Astrocyte of the spinal cord (primary cell): ENCODE measurements around the gene SLC2A13.

Experiments
- DNase-seq: peaks from one replicate; pipeline ENCODE4 v3.0.0; 2011; ENCODE audit warnings: low read depth, low spot score
- H3K4me3 ChIP-seq: 2 replicates; pipeline ENCODE4 v1.5.1; 2011; ENCODE audit warnings: low read depth, mild to moderate bottlenecking, low read length, moderate library complexity
- in situ Hi-C: cut with HindIII; loops from 2 replicates; pipeline ENCODE4 v1.10.0; 2017; ENCODE audit warnings: low sequenced_read_pairs
- TF ChIP-seq, protein P1 (sequence below): IDR thresholded peaks from 2 replicates; pipeline ENCODE4 v1.5.1; 2012; ENCODE audit warnings: low read depth, mild to moderate bottlenecking, low read length, inconsistent platforms

SLC2A13 gene

DNA sequence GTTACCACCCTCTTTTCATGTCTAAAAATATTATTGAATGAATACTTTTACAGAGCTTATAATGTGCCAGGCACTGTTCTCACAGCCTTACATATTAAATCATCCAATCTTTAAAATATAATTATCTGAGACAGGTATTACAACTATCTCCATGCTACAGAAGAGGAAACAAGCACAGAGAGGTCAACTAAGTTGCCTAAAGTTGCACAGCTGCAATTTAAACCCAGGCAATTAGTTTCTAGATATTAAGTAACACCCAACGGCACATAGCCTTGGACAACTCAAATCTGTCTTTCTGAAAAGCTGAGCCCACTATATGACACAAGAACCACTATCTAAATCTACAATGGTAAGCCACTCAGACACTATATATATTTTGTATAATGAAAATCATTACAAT is 92.6 kb downstream of the SLC2A13 start:
- DNase-seq: no peak
- in situ Hi-C loops: no loop called here
- TF ChIP-seq, protein P1, sequence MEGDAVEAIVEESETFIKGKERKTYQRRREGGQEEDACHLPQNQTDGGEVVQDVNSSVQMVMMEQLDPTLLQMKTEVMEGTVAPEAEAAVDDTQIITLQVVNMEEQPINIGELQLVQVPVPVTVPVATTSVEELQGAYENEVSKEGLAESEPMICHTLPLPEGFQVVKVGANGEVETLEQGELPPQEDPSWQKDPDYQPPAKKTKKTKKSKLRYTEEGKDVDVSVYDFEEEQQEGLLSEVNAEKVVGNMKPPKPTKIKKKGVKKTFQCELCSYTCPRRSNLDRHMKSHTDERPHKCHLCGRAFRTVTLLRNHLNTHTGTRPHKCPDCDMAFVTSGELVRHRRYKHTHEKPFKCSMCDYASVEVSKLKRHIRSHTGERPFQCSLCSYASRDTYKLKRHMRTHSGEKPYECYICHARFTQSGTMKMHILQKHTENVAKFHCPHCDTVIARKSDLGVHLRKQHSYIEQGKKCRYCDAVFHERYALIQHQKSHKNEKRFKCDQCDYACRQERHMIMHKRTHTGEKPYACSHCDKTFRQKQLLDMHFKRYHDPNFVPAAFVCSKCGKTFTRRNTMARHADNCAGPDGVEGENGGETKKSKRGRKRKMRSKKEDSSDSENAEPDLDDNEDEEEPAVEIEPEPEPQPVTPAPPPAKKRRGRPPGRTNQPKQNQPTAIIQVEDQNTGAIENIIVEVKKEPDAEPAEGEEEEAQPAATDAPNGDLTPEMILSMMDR: no peak
- H3K4me3 ChIP-seq: no peak overlapping the region

DNA sequence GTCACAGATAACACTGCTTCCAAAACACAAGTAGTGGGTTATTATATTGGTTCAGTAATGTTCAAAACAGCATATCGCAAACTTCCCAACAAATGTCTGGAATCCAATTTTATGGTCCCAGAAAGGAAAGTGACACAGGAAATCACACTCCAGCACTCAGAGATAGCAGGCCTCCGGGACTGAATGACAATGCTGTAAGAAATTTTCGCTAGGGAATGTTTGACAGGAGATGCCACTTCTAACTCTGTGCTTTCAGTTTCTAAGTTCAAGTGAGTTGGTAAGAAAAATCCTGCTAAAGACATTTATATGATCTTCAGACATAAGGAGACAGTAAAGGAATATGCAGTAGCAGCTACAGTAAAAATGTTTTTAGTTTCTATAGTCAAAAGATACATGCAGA is 93.2 kb downstream of the SLC2A13 start:
- H3K4me3 ChIP-seq: no peak overlapping the region
- TF ChIP-seq, protein P1: no peak
- in situ Hi-C loops: no loop called here
- no peak for DNase-seq

DNA sequence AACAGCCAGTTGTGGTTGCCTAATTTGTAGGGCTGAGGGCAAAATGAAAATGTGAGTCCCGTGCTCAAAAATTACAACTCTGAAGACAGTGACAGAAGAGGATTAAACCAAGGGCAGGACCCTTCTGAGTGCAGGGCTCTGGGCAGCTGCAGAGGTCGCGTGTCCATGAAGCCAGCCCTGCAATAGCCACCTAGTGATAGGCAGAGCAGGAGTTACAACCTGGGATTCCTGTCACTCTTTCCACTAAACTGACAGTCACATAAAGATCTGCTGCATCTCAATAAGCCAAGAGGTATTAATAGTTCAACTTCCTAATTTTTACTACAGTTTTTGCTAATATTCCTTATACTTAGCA is 94.1 kb downstream of the SLC2A13 start:
- no peak overlapping the region for H3K4me3 ChIP-seq
- TF ChIP-seq, protein P1: no peak
- in situ Hi-C loops: no loop called here
- DNase-seq: no peak

DNA sequence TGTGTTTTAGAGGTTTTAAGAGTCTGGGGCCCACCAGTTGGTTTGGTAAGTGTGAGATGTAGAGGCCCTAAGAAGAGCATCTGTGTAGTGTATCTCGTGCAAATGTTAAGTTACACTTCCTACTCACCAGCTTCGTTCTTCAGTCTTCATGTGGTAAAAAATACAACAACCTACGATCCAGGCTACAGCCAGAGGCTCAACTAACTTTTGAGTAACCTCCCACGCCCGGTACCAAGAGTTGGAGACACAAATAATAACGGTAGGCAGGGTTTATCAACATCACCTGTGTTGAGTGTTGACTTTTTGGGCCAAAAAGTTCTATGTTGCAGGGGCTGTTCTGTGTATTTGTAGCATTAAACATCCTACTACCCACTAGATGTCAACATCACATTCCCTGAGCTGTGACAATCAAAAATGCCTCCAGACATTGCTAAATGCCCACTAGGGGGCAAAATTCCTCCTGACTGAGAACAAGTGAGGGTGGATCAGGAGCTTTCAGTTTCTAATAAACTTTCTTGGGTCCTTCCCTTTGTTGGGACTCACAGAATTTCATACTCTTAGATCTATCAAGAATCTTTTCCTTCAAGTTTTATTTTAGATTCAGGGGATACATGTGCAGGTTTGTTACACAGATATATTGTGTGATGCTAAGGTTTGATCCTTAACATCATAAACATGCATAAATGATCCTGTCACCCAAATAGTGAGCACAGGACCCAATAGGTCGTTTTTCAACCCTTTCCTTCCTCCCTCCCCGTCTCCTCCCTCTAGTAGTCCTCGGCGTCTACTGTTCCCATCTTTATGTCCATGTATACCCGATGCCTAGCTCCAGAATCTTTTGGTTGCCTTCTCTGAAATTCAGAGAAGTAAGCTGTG is 94.7 kb downstream of the SLC2A13 start:
- in situ Hi-C loops: no loop called here
- H3K4me3 ChIP-seq: no peak overlapping the region
- TF ChIP-seq, protein P1: peak; percentile 81
- DNase-seq: peak; percentile 65

DNA sequence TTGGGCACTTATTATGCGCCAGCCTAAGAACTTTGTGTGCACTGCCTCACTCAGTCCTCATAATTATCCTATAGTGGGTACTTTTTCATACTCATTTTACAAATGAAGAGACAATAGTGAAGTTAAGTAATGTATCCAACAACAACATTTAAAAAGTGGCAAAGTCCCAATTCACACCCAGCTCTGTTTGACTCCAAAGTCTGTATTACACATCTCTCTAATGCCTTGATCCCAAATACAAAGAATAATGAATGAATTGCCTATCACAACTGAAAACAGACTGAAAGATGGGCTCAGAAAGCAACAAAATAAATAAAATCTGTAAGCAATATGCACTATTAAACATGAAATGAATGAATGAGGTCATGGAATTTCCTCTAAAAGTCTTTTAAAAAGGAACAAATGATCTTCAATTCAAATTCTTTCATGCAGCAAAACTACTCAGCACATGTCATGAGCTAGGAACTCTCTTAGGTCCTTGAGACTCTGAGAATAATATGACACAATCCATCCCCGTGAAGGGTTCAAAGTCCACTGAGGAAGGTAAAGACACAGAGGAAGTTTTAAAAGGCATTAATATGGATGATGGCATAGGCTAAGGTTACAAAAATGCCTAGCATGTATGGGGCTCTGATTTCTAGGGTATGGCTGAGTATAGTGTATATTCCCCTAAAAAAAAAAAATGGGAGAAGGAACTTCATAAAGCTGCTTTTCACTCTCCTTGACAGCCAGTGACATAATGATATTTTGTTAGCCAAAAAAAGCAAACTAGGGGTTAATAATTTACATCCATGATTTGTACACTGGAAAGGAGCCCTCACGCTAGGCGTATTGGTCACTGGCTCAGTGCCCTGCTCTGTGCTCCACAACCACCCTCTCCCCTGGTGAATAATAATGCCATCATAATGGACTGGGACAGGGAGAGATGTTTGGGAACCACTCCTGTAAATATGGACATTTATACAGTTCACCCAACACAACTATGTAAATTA is 103.4 kb downstream of the SLC2A13 start:
- in situ Hi-C loops: no loop called here
- DNase-seq: no peak
- no peak overlapping the region for H3K4me3 ChIP-seq
- TF ChIP-seq, protein P1: no peak

DNA sequence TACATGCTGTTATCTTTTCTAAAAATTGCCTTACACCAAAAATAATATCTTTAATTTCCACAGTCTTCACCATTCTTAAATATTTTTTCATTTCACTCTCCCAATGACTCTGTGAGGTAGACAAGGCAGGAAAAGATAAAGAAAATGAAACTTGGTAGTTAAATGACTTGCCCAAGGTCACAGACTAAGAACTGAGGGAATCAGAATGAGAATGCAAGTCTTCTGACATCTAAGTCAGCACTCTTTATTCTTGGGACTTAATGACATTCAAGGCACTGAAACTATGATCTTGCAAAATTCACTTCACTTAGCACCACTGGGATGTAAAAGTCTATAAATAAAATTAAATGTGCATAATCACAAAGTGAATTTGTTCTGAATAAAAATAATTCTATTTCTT is 104.5 kb downstream of the SLC2A13 start:
- TF ChIP-seq, protein P1: no peak
- in situ Hi-C loops: no loop called here
- no peak overlapping the region for H3K4me3 ChIP-seq
- DNase-seq: no peak
